ENCODE data around the gene CHI3L1.

Gene CHI3L1

DNA sequence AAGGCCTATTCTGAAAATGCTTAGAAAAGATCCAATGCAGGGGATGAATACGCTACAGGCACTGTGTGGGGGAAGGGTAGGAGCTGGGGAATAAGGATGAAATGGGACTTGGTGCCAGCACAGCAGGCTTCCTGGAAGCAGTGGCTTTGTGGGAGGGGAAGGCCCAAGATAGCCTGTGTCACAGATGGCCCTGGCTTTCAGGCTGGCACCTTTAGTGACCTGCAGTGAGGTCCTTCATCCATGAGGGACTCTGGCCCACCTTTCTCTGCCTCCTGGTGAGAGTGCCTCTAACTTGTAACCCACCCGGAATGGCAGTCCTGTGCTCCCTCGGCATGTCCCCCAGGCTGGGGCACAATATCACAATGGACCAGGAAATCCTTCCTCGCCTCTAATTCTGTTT, 919 bp downstream of the CHI3L1 start:
- H2AFZ ChIP-seq (ENCODE audit: low read depth, low read length, severe bottlenecking): no peak overlapping the region
- no peak for TF ChIP-seq CTCF (IDR thresholded peaks at IDR 0.05; ENCODE audit: insufficient read depth, low read length, poor library complexity, severe bottlenecking)
- TF ChIP-seq EZH2phosphoT487 (conservative IDR thresholded peaks at IDR 0.05; ENCODE audit: low read length): no peak

GRCh38 chr1:203185061-203185461, 1.4 kb downstream of the CHI3L1 start:
- Histone ChIP-seq H3K4me3 (ENCODE audit: insufficient read depth, low read length, poor library complexity, severe bottlenecking) (no peak overlapping the region), H3K79me2 (ENCODE audit: insufficient read depth, low read length) (no peaks in the 10 kb centered on the region), H3K9me2 (replicated peaks; ENCODE audit: insufficient read depth, low read length) (no peaks in the 10 kb centered on the region), H3K9ac (ENCODE audit: low read length) (no peak overlapping the region), H3K9me3 (ENCODE audit: insufficient read depth, low read length) (no peaks in the 10 kb centered on the region), H4K20me1 (ENCODE audit: low read depth, low read length) (no peaks in the 10 kb centered on the region), H3F3A (ENCODE audit: insufficient read depth) (no peaks in the 10 kb centered on the region), H3K4me2 (ENCODE audit: low read depth, low read length, poor library complexity, severe bottlenecking) (no peak overlapping the region), H3K27me3 (ENCODE audit: low read length) (no peaks in the 10 kb centered on the region), H3K27ac (ENCODE audit: low read depth, low read length) (no peak overlapping the region), H2AFZ (ENCODE audit: low read depth, low read length, severe bottlenecking) (no peak overlapping the region), H3K36me3 (ENCODE audit: low read length) (no peaks in the 10 kb centered on the region)
- TF ChIP-seq CTCF (IDR thresholded peaks at IDR 0.05; ENCODE audit: insufficient read depth, low read length, poor library complexity, severe bottlenecking): no peak
- no peak for TF ChIP-seq EZH2phosphoT487 (conservative IDR thresholded peaks at IDR 0.05; ENCODE audit: low read length)

More for the DNA sequence above, 919 bp downstream of the CHI3L1 start:
- Histone ChIP-seq H3K27me3 (ENCODE audit: low read length) (no peaks in the 10 kb centered on the region), H3K4me3 (ENCODE audit: insufficient read depth, low read length, poor library complexity, severe bottlenecking) (no peak overlapping the region), H3K9me2 (replicated peaks; ENCODE audit: insufficient read depth, low read length) (no peaks in the 10 kb centered on the region), H3K36me3 (ENCODE audit: low read length) (no peaks in the 10 kb centered on the region), H3K27ac (ENCODE audit: low read depth, low read length) (no peak overlapping the region), H3K9ac (ENCODE audit: low read length) (no peak overlapping the region), H4K20me1 (ENCODE audit: low read depth, low read length) (no peaks in the 10 kb centered on the region), H3F3A (ENCODE audit: insufficient read depth) (no peaks in the 10 kb centered on the region), H3K4me2 (ENCODE audit: low read depth, low read length, poor library complexity, severe bottlenecking) (no peak overlapping the region), H3K79me2 (ENCODE audit: insufficient read depth, low read length) (no peaks in the 10 kb centered on the region), H3K9me3 (ENCODE audit: insufficient read depth, low read length) (no peaks in the 10 kb centered on the region)

DNA sequence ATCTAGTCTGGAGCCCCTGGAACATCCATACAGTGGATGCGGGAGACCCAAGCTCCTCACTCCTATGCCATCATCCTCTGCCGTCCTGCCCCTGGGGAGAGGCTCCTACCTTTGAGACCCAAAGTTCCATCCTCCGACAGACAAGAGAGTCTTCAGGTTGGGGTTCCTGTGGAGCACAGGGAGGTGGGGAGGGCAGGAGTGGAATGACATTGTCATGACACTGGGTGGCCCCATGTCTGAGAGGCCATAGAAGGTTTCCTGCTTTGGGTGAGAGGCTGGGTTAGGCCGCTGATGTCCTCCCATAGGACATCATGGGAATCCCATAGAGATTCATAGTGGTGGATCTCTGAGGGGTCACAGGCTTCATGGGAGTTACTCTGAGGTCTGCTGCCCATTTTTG, 2.0 kb downstream of the CHI3L1 start:
- Histone ChIP-seq H3K9ac (ENCODE audit: low read length) (no peak overlapping the region), H3K27me3 (ENCODE audit: low read length) (no peaks in the 10 kb centered on the region), H3K27ac (ENCODE audit: low read depth, low read length) (no peak overlapping the region), H3K4me3 (ENCODE audit: insufficient read depth, low read length, poor library complexity, severe bottlenecking) (no peak overlapping the region), H2AFZ (ENCODE audit: low read depth, low read length, severe bottlenecking) (no peak overlapping the region), H3K79me2 (ENCODE audit: insufficient read depth, low read length) (no peaks in the 10 kb centered on the region), H3K4me2 (ENCODE audit: low read depth, low read length, poor library complexity, severe bottlenecking) (no peak overlapping the region), H3K9me3 (ENCODE audit: insufficient read depth, low read length) (no peaks in the 10 kb centered on the region), H4K20me1 (ENCODE audit: low read depth, low read length) (no peaks in the 10 kb centered on the region), H3F3A (ENCODE audit: insufficient read depth) (no peaks in the 10 kb centered on the region), H3K36me3 (ENCODE audit: low read length) (no peaks in the 10 kb centered on the region), H3K9me2 (replicated peaks; ENCODE audit: insufficient read depth, low read length) (no peaks in the 10 kb centered on the region)
- TF ChIP-seq EZH2phosphoT487 (conservative IDR thresholded peaks at IDR 0.05; ENCODE audit: low read length): no peak
- TF ChIP-seq CTCF (IDR thresholded peaks at IDR 0.05; ENCODE audit: insufficient read depth, low read length, poor library complexity, severe bottlenecking): no peak

Measured in SU-DHL-6 (cell line).